ENCODE results near the gene KIR3DL2.
"Not testable (repeated sequence)": the region's sequence is repeated elsewhere in the genome, so short reads cannot be mapped to it uniquely, and the experiment has no call there.

Gene KIR3DL2

GRCh38 chr19:54863459-54863858 is 13.2 kb downstream of the KIR3DL2 start:
- not testable (repeated sequence) for DNase-seq (ENCODE audit: low read depth in 1 of 2, low spot score in 1 of 2)

GRCh38 chr19:54871696-54872095 is 21.5 kb downstream of the KIR3DL2 start:
- no peak for DNase-seq (ENCODE audit: low read depth in 1 of 2, low spot score in 1 of 2)

GRCh38 chr19:54873990-54874389 is 23.7 kb downstream of the KIR3DL2 start, which contains the start of gene FCAR:
Gene FCAR (plus strand): TSS chr19:54874235. CDS start chr19:54874290, 55 bp downstream.
- DNase-seq (ENCODE audit: low read depth in 1 of 2, low spot score in 1 of 2), result no peak

GRCh38 chr19:54875506-54875905 is 25.3 kb downstream of the KIR3DL2 start:
- no peak for DNase-seq (ENCODE audit: low read depth in 1 of 2, low spot score in 1 of 2)

GRCh38 chr19:54877471-54877870 is 27.2 kb downstream of the KIR3DL2 start:
- DNase-seq (ENCODE audit: low read depth in 1 of 2, low spot score in 1 of 2), result no peak

GRCh38 chr19:54881884-54882283 is 31.6 kb downstream of the KIR3DL2 start:
- DNase-seq (ENCODE audit: low read depth in 1 of 2, low spot score in 1 of 2), result no peak

- no peak for DNase-seq (ENCODE audit: low read depth in 1 of 2, low spot score in 1 of 2)
These were observed 32.5 kb downstream of the KIR3DL2 start for GRCh38 chr19:54882758-54883157.

- DNase-seq (ENCODE audit: low read depth in 1 of 2, low spot score in 1 of 2), result no peak
These were observed 33.0 kb downstream of the KIR3DL2 start for GRCh38 chr19:54883228-54883627.

- DNase-seq (ENCODE audit: low read depth in 1 of 2, low spot score in 1 of 2), result no peak
These were observed 38.0 kb downstream of the KIR3DL2 start for GRCh38 chr19:54888239-54888638.

- no peak for DNase-seq (ENCODE audit: low read depth in 1 of 2, low spot score in 1 of 2)
These were observed 39.3 kb downstream of the KIR3DL2 start for GRCh38 chr19:54889566-54889965.

GRCh38 chr19:54893406-54893805 is 43.2 kb downstream of the KIR3DL2 start:
- DNase-seq (ENCODE audit: low read depth in 1 of 2, low spot score in 1 of 2), result no peak

- DNase-seq (ENCODE audit: low read depth in 1 of 2, low spot score in 1 of 2), result not testable (repeated sequence)
These were observed 43.9 kb downstream of the KIR3DL2 start for GRCh38 chr19:54894106-54894505.

GRCh38 chr19:54896036-54896435 is 45.8 kb downstream of the KIR3DL2 start:
- no peak for DNase-seq (ENCODE audit: low read depth in 1 of 2, low spot score in 1 of 2)

- DNase-seq (ENCODE audit: low read depth in 1 of 2, low spot score in 1 of 2), result not testable (repeated sequence)
These were observed 48.4 kb downstream of the KIR3DL2 start for GRCh38 chr19:54898685-54899084.

GRCh38 chr19:54899646-54900045 is 49.4 kb downstream of the KIR3DL2 start:
- DNase-seq (ENCODE audit: low read depth in 1 of 2, low spot score in 1 of 2), result not testable (repeated sequence)

- DNase-seq (ENCODE audit: low read depth in 1 of 2, low spot score in 1 of 2), result not testable (repeated sequence)
These were observed 50.9 kb downstream of the KIR3DL2 start for GRCh38 chr19:54901153-54901552.

- DNase-seq (ENCODE audit: low read depth in 1 of 2, low spot score in 1 of 2), result no peak
These were observed 51.8 kb downstream of the KIR3DL2 start for GRCh38 chr19:54902061-54902460.

GRCh38 chr19:54903303-54903702 is 53.1 kb downstream of the KIR3DL2 start:
- DNase-seq (ENCODE audit: low read depth in 1 of 2, low spot score in 1 of 2), result no peak

- DNase-seq (ENCODE audit: low read depth in 1 of 2, low spot score in 1 of 2), result not testable (repeated sequence)
These were observed 54.0 kb downstream of the KIR3DL2 start for GRCh38 chr19:54904261-54904660.

- DNase-seq (ENCODE audit: low read depth in 1 of 2, low spot score in 1 of 2), result no peak
These were observed 55.2 kb downstream of the KIR3DL2 start for GRCh38 chr19:54905421-54905802.

GRCh38 chr19:54905803-54906511 is 55.7 kb downstream of the KIR3DL2 start, which contains the start of gene NCR1:
Gene NCR1 (plus strand): TSS chr19:54906148. CDS start chr19:54906188, 40 bp downstream.
- DNase-seq (ENCODE audit: low read depth in 1 of 2, low spot score in 1 of 2), result no peak

GRCh38 chr19:54906819-54907218 is 56.6 kb downstream of the KIR3DL2 start:
- DNase-seq (ENCODE audit: low read depth in 1 of 2, low spot score in 1 of 2), result no peak

GRCh38 chr19:54907899-54908298 is 57.7 kb downstream of the KIR3DL2 start:
- DNase-seq (ENCODE audit: low read depth in 1 of 2, low spot score in 1 of 2), result not testable (repeated sequence)
